B cell (primary cell): Measurements from ENCODE around the gene SDF2.

Source experiments
- CTCF ChIP-seq: fragments of 200-600 bp; IDR thresholded peaks from one replicate; pipeline ENCODE4 v1.8.0; 2022; ENCODE audit warnings: antibody characterized with exemption, mild to moderate bottlenecking
- EZH2 ChIP-seq: IDR thresholded peaks from 2 replicates; pipeline ENCODE4 v1.6.1; 2012; ENCODE audit warnings: borderline replicate concordance, low read depth, mild to moderate bottlenecking, moderate library complexity, low read length; ENCODE audit not compliant: insufficient read depth, poor library complexity, severe bottlenecking

- TF ChIP-seq CTCF (no peak), EZH2 (no peak)
Observed at GRCh38 chr17:28702026-28702751, 40.5 kb upstream of the SDF2 start.
